Measurements from ENCODE around the gene AHR.

The AHR gene

GRCh38 chr7:17298102-17298839, at the start of gene AHR:
AHR (plus strand) TSS chr7:17298652; CDS start chr7:17299265, 613 bp downstream.
- Mint-ChIP-seq H3K4me1 (ENCODE audit: low read depth) (peaks cover 17% of the 10 kb centered on the region), H3K9me3 (peaks cover 8% of the 10 kb centered on the region), H3K4me3 (peak within 1 kb of the TSS; percentile 99), H3K36me3 (ENCODE audit: low read depth) (peaks cover 24% of the 10 kb centered on the region), H3K27ac (peak within 1 kb of the TSS; percentile 95), H3K27me3 (no peaks in the 10 kb centered on the region)
- intact Hi-C loops (cut with micrococcal nuclease): loop anchor here (2.0 to 5.0 kb wide), 4 partner anchors 41 to 145 kb away; no protein-coding TSS in a partner anchor

GRCh38 chr7:17253885-17254284, 44.6 kb upstream of the AHR start:
- Mint-ChIP-seq H3K4me1 (ENCODE audit: low read depth) (peaks cover 28% of the 10 kb centered on the region), H3K9me3 (no peaks in the 10 kb centered on the region), H3K27me3 (no peaks in the 10 kb centered on the region), H3K27ac (no peak overlapping the region), H3K4me3 (no peak overlapping the region), H3K36me3 (ENCODE audit: low read depth) (no peaks in the 10 kb centered on the region)
- intact Hi-C loops (cut with micrococcal nuclease): no loop called here

GRCh38 chr7:17255926-17256325, 42.5 kb upstream of the AHR start:
- no peaks in the 10 kb centered on the region for H3K27me3 Mint-ChIP-seq
- intact Hi-C loops (cut with micrococcal nuclease): loop anchor here (5.0 kb wide), 1 partner anchor 41 kb away; the partner anchor contains the start of gene AHR

GRCh38 chr7:17256375-17256774, 42.1 kb upstream of the AHR start:
- Mint-ChIP-seq H3K27ac (peak overlapping the region; percentile 4), H3K4me1 (ENCODE audit: low read depth) (peaks cover 42% of the 10 kb centered on the region), H3K36me3 (ENCODE audit: low read depth) (no peaks in the 10 kb centered on the region), H3K9me3 (peaks cover 6% of the 10 kb centered on the region), H3K27me3 (no peaks in the 10 kb centered on the region), H3K4me3 (no peak overlapping the region)
- intact Hi-C loops (cut with micrococcal nuclease): loop anchor here (5.0 kb wide), 1 partner anchor 41 kb away; the partner anchor contains the start of gene AHR

More at GRCh38 chr7:17255926-17256325, 42.5 kb upstream of the AHR start:
- Mint-ChIP-seq H3K36me3 (ENCODE audit: low read depth) (no peaks in the 10 kb centered on the region), H3K4me1 (ENCODE audit: low read depth) (peaks cover 41% of the 10 kb centered on the region), H3K4me3 (no peak overlapping the region), H3K27ac (peak overlapping the region; percentile 4), H3K9me3 (peaks cover 6% of the 10 kb centered on the region)

- Mint-ChIP-seq H3K4me1 (ENCODE audit: low read depth) (peaks cover 2% of the 10 kb centered on the region), H3K4me3 (no peak overlapping the region), H3K9me3 (peaks cover 69% of the 10 kb centered on the region), H3K27me3 (no peaks in the 10 kb centered on the region), H3K36me3 (ENCODE audit: low read depth) (peaks cover 39% of the 10 kb centered on the region), H3K27ac (no peak overlapping the region)
- intact Hi-C loops (cut with micrococcal nuclease): no loop called here
Measured at GRCh38 chr7:17266565-17266964, 31.9 kb upstream of the AHR start.

- H3K27me3 Mint-ChIP-seq: no peaks in the 10 kb centered on the region
- H3K9me3 Mint-ChIP-seq: peaks cover 81% of the 10 kb centered on the region
- intact Hi-C loops (cut with micrococcal nuclease): no loop called here
- no peak overlapping the region for H3K4me3 Mint-ChIP-seq
- H3K4me1 Mint-ChIP-seq (ENCODE audit: low read depth): peaks cover 17% of the 10 kb centered on the region
- no peak overlapping the region for H3K27ac Mint-ChIP-seq
- peaks cover 53% of the 10 kb centered on the region for H3K36me3 Mint-ChIP-seq (ENCODE audit: low read depth)
Measured at GRCh38 chr7:17269341-17270221, 28.9 kb upstream of the AHR start.

GRCh38 chr7:17274551-17275245, 23.8 kb upstream of the AHR start:
- H3K4me1 Mint-ChIP-seq (ENCODE audit: low read depth): peaks cover 41% of the 10 kb centered on the region
- peaks cover 38% of the 10 kb centered on the region for H3K36me3 Mint-ChIP-seq (ENCODE audit: low read depth)
- peak overlapping the region; percentile 76 for H3K27ac Mint-ChIP-seq
- H3K27me3 Mint-ChIP-seq: no peaks in the 10 kb centered on the region
- intact Hi-C loops (cut with micrococcal nuclease): no loop called here
- H3K9me3 Mint-ChIP-seq: peaks cover 49% of the 10 kb centered on the region
- no peak overlapping the region for H3K4me3 Mint-ChIP-seq

GRCh38 chr7:17275749-17276671, 22.4 kb upstream of the AHR start:
- intact Hi-C loops (cut with micrococcal nuclease): no loop called here
- H3K4me3 Mint-ChIP-seq: no peak overlapping the region
- H3K9me3 Mint-ChIP-seq: peaks cover 45% of the 10 kb centered on the region
- H3K27ac Mint-ChIP-seq: peak overlapping the region; percentile 76
- H3K36me3 Mint-ChIP-seq (ENCODE audit: low read depth): peaks cover 26% of the 10 kb centered on the region
- no peaks in the 10 kb centered on the region for H3K27me3 Mint-ChIP-seq
- H3K4me1 Mint-ChIP-seq (ENCODE audit: low read depth): peaks cover 41% of the 10 kb centered on the region

GRCh38 chr7:17279061-17279460, 19.4 kb upstream of the AHR start:
- H3K36me3 Mint-ChIP-seq (ENCODE audit: low read depth): peaks cover 6% of the 10 kb centered on the region
- H3K4me3 Mint-ChIP-seq: no peak overlapping the region
- H3K27ac Mint-ChIP-seq: no peak overlapping the region
- H3K9me3 Mint-ChIP-seq: peaks cover 24% of the 10 kb centered on the region
- H3K27me3 Mint-ChIP-seq: no peaks in the 10 kb centered on the region
- peaks cover 39% of the 10 kb centered on the region for H3K4me1 Mint-ChIP-seq (ENCODE audit: low read depth)
- intact Hi-C loops (cut with micrococcal nuclease): no loop called here

GRCh38 chr7:17289074-17289645, 9.3 kb upstream of the AHR start:
- Mint-ChIP-seq H3K36me3 (ENCODE audit: low read depth) (peaks cover 6% of the 10 kb centered on the region), H3K9me3 (peaks cover 10% of the 10 kb centered on the region), H3K4me3 (no peak overlapping the region), H3K27ac (no peak overlapping the region), H3K27me3 (no peaks in the 10 kb centered on the region), H3K4me1 (ENCODE audit: low read depth) (peaks cover 17% of the 10 kb centered on the region)
- intact Hi-C loops (cut with micrococcal nuclease): no loop called here

GRCh38 chr7:17292843-17293242, 5.6 kb upstream of the AHR start:
- intact Hi-C loops (cut with micrococcal nuclease): no loop called here
- no peak overlapping the region for H3K4me3 Mint-ChIP-seq

GRCh38 chr7:17293481-17293880, 5.0 kb upstream of the AHR start:
- Mint-ChIP-seq H3K4me1 (ENCODE audit: low read depth) (peaks cover 21% of the 10 kb centered on the region), H3K9me3 (peaks cover 8% of the 10 kb centered on the region), H3K36me3 (ENCODE audit: low read depth) (peaks cover 6% of the 10 kb centered on the region), H3K27ac (no peak overlapping the region), H3K4me3 (no peak overlapping the region), H3K27me3 (no peaks in the 10 kb centered on the region)
- intact Hi-C loops (cut with micrococcal nuclease): no loop called here

More at GRCh38 chr7:17292843-17293242, 5.6 kb upstream of the AHR start:
- Mint-ChIP-seq H3K4me1 (ENCODE audit: low read depth) (peaks cover 20% of the 10 kb centered on the region), H3K27ac (no peak overlapping the region), H3K36me3 (ENCODE audit: low read depth) (peaks cover 2% of the 10 kb centered on the region), H3K9me3 (peaks cover 3% of the 10 kb centered on the region), H3K27me3 (no peaks in the 10 kb centered on the region)
